HG02885 (cell line): ENCODE data around the gene PIERCE2.
"Not testable (repeated sequence)": the region's sequence is repeated elsewhere in the genome, so short reads cannot be mapped to it uniquely, and the experiment has no call there.

ENCODE experiments used
- ATAC-seq: cut with Tn5 transposase; IDR thresholded peaks from one replicate; pipeline ENCODE4 v1.9.1; 2021; ENCODE audit warnings: mild to moderate bottlenecking; ENCODE audit not compliant: unreplicated experiment, poor library complexity

Gene PIERCE2

GRCh38 chr15:55420171-55420866 lies 12.0 kb downstream of the PIERCE2 start:
- no peak for ATAC-seq

- no peak for ATAC-seq
Observed at GRCh38 chr15:55422089-55422488, 13.8 kb downstream of the PIERCE2 start.

GRCh38 chr15:55434989-55435825 lies 26.9 kb downstream of the PIERCE2 start:
- ATAC-seq: peak; percentile 83

GRCh38 chr15:55443141-55443540 lies 34.8 kb downstream of the PIERCE2 start:
- not testable (repeated sequence) for ATAC-seq

- not testable (repeated sequence) for ATAC-seq
Observed at GRCh38 chr15:55445936-55446335, 37.6 kb downstream of the PIERCE2 start.

GRCh38 chr15:55446379-55447029 lies 38.2 kb downstream of the PIERCE2 start:
- ATAC-seq: not testable (repeated sequence)

- ATAC-seq: not testable (repeated sequence)
Observed at GRCh38 chr15:55447030-55447394, 38.7 kb downstream of the PIERCE2 start.

GRCh38 chr15:55457401-55458022 lies 49.2 kb downstream of the PIERCE2 start:
- no peak for ATAC-seq

- no peak for ATAC-seq
Observed at GRCh38 chr15:55461447-55461846, 53.2 kb downstream of the PIERCE2 start.

- ATAC-seq: no peak
Observed at GRCh38 chr15:55468321-55468720, 60.0 kb downstream of the PIERCE2 start.
